Naive thymus-derived CD4-positive, alpha-beta T cell (primary cell): ENCODE measurements around the gene RAB42. TPM values are rescaled to one million over a fixed set of nuclear protein-coding genes. Genes with fewer than 3 reads are reported as not detected.
"Not testable (repeated sequence)": the region's sequence is repeated elsewhere in the genome, so short reads cannot be mapped to it uniquely, and the experiment has no call there.

Source experiments
- ATAC-seq: fragments of 150-1000 bp; cut with Tn5 transposase; 2 replicates; pipeline ENCODE4 v1.10.0; 2021; ENCODE audit warnings: mild to moderate bottlenecking, moderate library complexity
- CTCF ChIA-PET: fragments of 350-600 bp; sonication (Branson Sonifier 250); formaldehyde crosslinking; loops from one replicate; lab custom pipeline; 2021; ENCODE audit warnings: antibody characterized with exemption; lab: Charles Lee
- POLR2A ChIA-PET: fragments of 350-600 bp; sonication (Branson Sonifier 250); formaldehyde crosslinking; loops from one replicate; lab custom pipeline; 2021; ENCODE audit warnings: antibody characterized with exemption, inconsistent platforms; lab: Charles Lee
- DNase-seq, 9 donors: peaks; one replicate each; pipeline versions ENCODE4 v3.0.0 to v3.0.0-alpha.2; 2020 to 2022; ENCODE audit warnings: mixed read lengths in 1 of 9
- H3K27ac ChIP-seq: one replicate; pipeline ENCODE4 v1.7.0; 2013; ENCODE audit warnings: mild to moderate bottlenecking, low read depth, low read length, moderate library complexity
- H3K27me3 ChIP-seq, 2 donors: one replicate each; pipeline ENCODE4 v1.7.0; 2013; ENCODE audit warnings: low read length in 2 of 2, mild to moderate bottlenecking in 2 of 2, moderate library complexity in 2 of 2; ENCODE audit not compliant: control insufficient read depth in 2 of 2, insufficient read depth in 2 of 2
- H3K36me3 ChIP-seq, 3 experiments: 1 replicate in 2 of 3; 2 replicates in 1 of 3; pipeline ENCODE4 v1.7.0; 2013; ENCODE audit warnings: low read length in 3 of 3, mild to moderate bottlenecking in 3 of 3, moderate library complexity in 1 of 3; ENCODE audit not compliant: insufficient read depth in 3 of 3, control insufficient read depth in 2 of 3
- H3K4me1 ChIP-seq, 2 donors: one replicate each; pipeline ENCODE4 v1.7.0; 2013; ENCODE audit warnings: low read length in 2 of 2, mild to moderate bottlenecking in 2 of 2, moderate library complexity in 1 of 2; ENCODE audit not compliant: control insufficient read depth in 2 of 2, insufficient read depth in 2 of 2
- H3K4me3 ChIP-seq: 2 replicates; pipeline ENCODE4 v1.7.0; 2013; ENCODE audit warnings: mild to moderate bottlenecking, low read length
- H3K9me3 ChIP-seq, 3 experiments: 1 replicate in 2 of 3; 2 replicates in 1 of 3; pipeline ENCODE4 v1.7.0; 2013; ENCODE audit warnings: low read length in 3 of 3; ENCODE audit not compliant: control insufficient read depth in 2 of 3
- H3K27ac Mint-ChIP-seq, 9 donors: one replicate each; pipeline ENCODE4 v1.8.0; 2020 to 2022; ENCODE audit warnings: mixed read lengths in 9 of 9, mild to moderate bottlenecking in 8 of 9, moderate library complexity in 5 of 9, inconsistent platforms in 2 of 9
- H3K27me3 Mint-ChIP-seq, 5 donors: one replicate each; pipeline ENCODE4 v1.8.0; 2021 to 2022; ENCODE audit warnings: mixed read lengths in 5 of 5, mild to moderate bottlenecking in 1 of 5
- H3K36me3 Mint-ChIP-seq, 5 donors: one replicate each; pipeline ENCODE4 v1.8.0; 2020 to 2022; ENCODE audit warnings: mixed read lengths in 5 of 5, mild to moderate bottlenecking in 3 of 5, inconsistent platforms in 1 of 5
- H3K4me1 Mint-ChIP-seq, 7 donors: one replicate each; pipeline ENCODE4 v1.8.0; 2020 to 2022; ENCODE audit warnings: mixed read lengths in 7 of 7, mild to moderate bottlenecking in 3 of 7, inconsistent platforms in 1 of 7
- H3K4me3 Mint-ChIP-seq, 10 donors: one replicate each; pipeline ENCODE4 v1.8.0; 2020 to 2022; ENCODE audit warnings: mild to moderate bottlenecking in 10 of 10, mixed read lengths in 10 of 10, moderate library complexity in 6 of 10, inconsistent platforms in 2 of 10
- H3K9me3 Mint-ChIP-seq, 11 donors: one replicate each; pipeline ENCODE4 v1.8.0; 2020 to 2022; ENCODE audit warnings: mixed read lengths in 11 of 11, mild to moderate bottlenecking in 4 of 11, inconsistent platforms in 1 of 11, moderate library complexity in 1 of 11
- intact Hi-C, 2 donors: fragments of 100-400 bp; cut with micrococcal nuclease; formaldehyde crosslinking; loops; one replicate each; pipeline ENCODE4 v1.15.1; 2023
- polyA plus RNA-seq, 2 donors: library from polyadenylated mRNA; unstranded; fragments of 300-500 nt; fragmentation: Illumina TruSeq; gene quantifications; one replicate each; pipeline ENCODE4 v1.2.3, GENCODE V29; 2021
- total RNA-seq, 6 experiments: library from RNA in 5 of 6; stranded (reverse) in 5 of 6; gene quantifications; 1 replicate in 5 of 6; 2 replicates in 1 of 6; pipeline ENCODE4 v1.2.3 and lab custom pipeline; 2021 to 2026

The RAB42 gene
- total and polyA plus RNA-seq, 7 experiments from 2014 or later: 1.1 to 1.2 TPM; not detected in 5

GRCh38 chr1:28580722-28581530, 11.1 kb upstream of the RAB42 start:
- CTCF ChIA-PET: interaction anchor here (0.6 to 1.9 kb wide), 13 partner anchors 22 to 194 kb away, joined by 3 to 7 read pairs (median 3); partner anchors contain the start of genes RNU11 and YTHDF2
- no peaks in the 10 kb centered on the region for H3K27me3 ChIP-seq
- DNase-seq: peak in 7 of 9 donors; percentile 9 to 70 (median 66)
- peaks cover 0 to 32% (median 27%) of the 10 kb centered on the region in 5 donors for H3K36me3 Mint-ChIP-seq
- no peaks in the 10 kb centered on the region for H3K9me3 ChIP-seq
- H3K4me3 ChIP-seq: peak overlapping the region; percentile 93
- H3K27me3 Mint-ChIP-seq: no peaks in the 10 kb centered on the region
- peaks cover 0 to 4% (median 0%) of the 10 kb centered on the region in 11 donors for H3K9me3 Mint-ChIP-seq
- peak; percentile 75 for ATAC-seq
- H3K4me3 Mint-ChIP-seq: peak overlapping the region; percentile 94 to 99 (median 97)
- peak overlapping the region; percentile 86 to 96 (median 93) for H3K27ac Mint-ChIP-seq
- H3K4me1 ChIP-seq: peaks cover 20 to 23% of the 10 kb centered on the region in 2 donors
- intact Hi-C loops: loop anchor here (1.0 to 5.0 kb wide), 15 partner anchors 28 to 854 kb away; partner anchors contain the start of genes TAF12 (in 2 of the 2), TRNAU1AP (in 2 of the 2), FAM76A (in 1 of the 2) and MED18 (in 1 of the 2)
- peak overlapping the region; percentile 84 for H3K27ac ChIP-seq
- H3K4me1 Mint-ChIP-seq: peaks cover 22 to 48% (median 37%) of the 10 kb centered on the region in 7 donors
- POLR2A ChIA-PET: interaction anchor here (0.6 to 7.3 kb wide), 50 partner anchors 10 to 1883 kb away, joined by 3 to 109 read pairs (median 5); partner anchors contain the start of genes GMEB1, MED18, PHACTR4 and RAB42
- H3K36me3 ChIP-seq: peaks cover 11 to 38% (median 26%) of the 10 kb centered on the region in 3 experiments

GRCh38 chr1:28581531-28582247, 10.4 kb upstream of the RAB42 start:
- ATAC-seq (peak; percentile 95), DNase-seq (peak; percentile 85 to 96 (median 91))
- H3K4me3 Mint-ChIP-seq: peak overlapping the region; percentile 94 to 99 (median 97)
- H3K27ac Mint-ChIP-seq: peak overlapping the region; percentile 86 to 96 (median 93)
- H3K27me3 Mint-ChIP-seq: no peaks in the 10 kb centered on the region
- Histone ChIP-seq H3K27me3 (no peaks in the 10 kb centered on the region), H3K4me3 (peak overlapping the region; percentile 93), H3K27ac (peak overlapping the region; percentile 84), H3K4me1 (peaks cover 20 to 23% of the 10 kb centered on the region in 2 donors), H3K9me3 (no peaks in the 10 kb centered on the region), H3K36me3 (peaks cover 11 to 36% (median 26%) of the 10 kb centered on the region in 3 experiments)
- ChIA-PET POLR2A (interaction anchor here (0.6 to 7.3 kb wide), 51 partner anchors 10 to 1884 kb away, joined by 3 to 109 read pairs (median 5); partner anchors contain the start of genes EYA3, GMEB1, MED18 and PHACTR4), CTCF (interaction anchor here (0.8 to 1.9 kb wide), 10 partner anchors 21 to 193 kb away, joined by 3 to 7 read pairs (median 3); partner anchors contain the start of genes RNU11, TAF12 and YTHDF2)
- intact Hi-C loops: loop anchor here (1.0 to 5.0 kb wide), 19 partner anchors 28 to 854 kb away; partner anchors contain the start of genes TAF12 (in 2 of the 2), TRNAU1AP (in 2 of the 2), YTHDF2 (in 2 of the 2) and EYA3 (in 1 of the 2)
- peaks cover 22 to 48% (median 37%) of the 10 kb centered on the region in 7 donors for H3K4me1 Mint-ChIP-seq
- peaks cover 0 to 4% (median 0%) of the 10 kb centered on the region in 11 donors for H3K9me3 Mint-ChIP-seq
- H3K36me3 Mint-ChIP-seq: peaks cover 0 to 32% (median 27%) of the 10 kb centered on the region in 5 donors

GRCh38 chr1:28582248-28582615, 9.8 kb upstream of the RAB42 start:
- DNase-seq (peak in 2 of 9 donors; percentile 7 to 11), ATAC-seq (no peak)
- Mint-ChIP-seq H3K36me3 (peaks cover 0 to 29% (median 23%) of the 10 kb centered on the region in 5 donors), H3K27ac (peak overlapping the region; percentile 86 to 96 (median 90)), H3K4me3 (peak overlapping the region; percentile 94 to 99 (median 97)), H3K9me3 (peaks cover 0 to 4% (median 0%) of the 10 kb centered on the region in 11 donors), H3K4me1 (peaks cover 22 to 48% (median 37%) of the 10 kb centered on the region in 7 donors), H3K27me3 (no peaks in the 10 kb centered on the region)
- peaks cover 11 to 30% (median 23%) of the 10 kb centered on the region in 3 experiments for H3K36me3 ChIP-seq
- ChIA-PET CTCF (interaction anchor here (0.8 to 1.2 kb wide), 6 partner anchors 61 to 154 kb away, joined by 3 to 5 read pairs (median 3); partner anchors contain the start of genes RNU11, TAF12 and YTHDF2), POLR2A (interaction anchor here (0.6 to 7.3 kb wide), 35 partner anchors 9 to 634 kb away, joined by 3 to 109 read pairs (median 6); partner anchors contain the start of genes EYA3, GMEB1, MED18 and PHACTR4)
- intact Hi-C loops: loop anchor here (1.0 to 5.0 kb wide), 10 partner anchors 77 to 855 kb away; partner anchors contain the start of genes EYA3 (in 1 of the 2), FAM76A (in 1 of the 2), SRSF4 (in 1 of the 2) and YTHDF2 (in 1 of the 2)
- H3K27me3 ChIP-seq: no peaks in the 10 kb centered on the region
- peak overlapping the region; percentile 93 for H3K4me3 ChIP-seq
- H3K9me3 ChIP-seq: no peaks in the 10 kb centered on the region
- peak overlapping the region; percentile 84 for H3K27ac ChIP-seq
- H3K4me1 ChIP-seq: peaks cover 20 to 23% of the 10 kb centered on the region in 2 donors

- H3K27ac ChIP-seq, H3K4me1 ChIP-seq, H3K36me3 Mint-ChIP-seq, ATAC-seq, intact Hi-C loops, H3K9me3 Mint-ChIP-seq, H3K9me3 ChIP-seq, H3K27me3 Mint-ChIP-seq, H3K27ac Mint-ChIP-seq, CTCF ChIA-PET, DNase-seq, H3K4me3 Mint-ChIP-seq, H3K27me3 ChIP-seq, H3K36me3 ChIP-seq, H3K4me3 ChIP-seq: not testable (repeated sequence)
- H3K4me1 Mint-ChIP-seq: peaks cover 4 to 14% (median 13%) of the 10 kb centered on the region in 7 donors
- POLR2A ChIA-PET: interaction anchor here (1.2 kb wide), 1 partner anchor 11 kb away, joined by 3 read pairs; no protein-coding TSS in a partner anchor
Measured at GRCh38 chr1:28586585-28587391, 5.3 kb upstream of the RAB42 start.

GRCh38 chr1:28592321-28593071, 431 bp downstream of the RAB42 start:
- Histone ChIP-seq H3K4me1 (no peaks in the 10 kb centered on the region), H3K36me3 (no peaks in the 10 kb centered on the region), H3K4me3 (no peak overlapping the region), H3K27ac (peak overlapping the region; percentile 14), H3K27me3 (no peaks in the 10 kb centered on the region), H3K9me3 (no peaks in the 10 kb centered on the region)
- Mint-ChIP-seq H3K36me3 (peaks cover 0 to 4% (median 0%) of the 10 kb centered on the region in 5 donors), H3K4me1 (peaks cover 0 to 11% (median 4%) of the 10 kb centered on the region in 7 donors), H3K27ac (no peak overlapping the region), H3K27me3 (peaks cover 0 to 8% (median 5%) of the 10 kb centered on the region in 5 donors), H3K4me3 (peak overlapping the region; percentile 73 to 88 (median 81)), H3K9me3 (no peaks in the 10 kb centered on the region)
- DNase-seq (peak in 2 of 9 donors; percentile 11 to 49), ATAC-seq (peak; percentile 71)
- CTCF ChIA-PET: no interaction called here
- intact Hi-C loops: no loop called here
- POLR2A ChIA-PET: interaction anchor here (1.4 to 3.3 kb wide), 2 partner anchors 11 to 82 kb away, joined by 4 to 16 read pairs; no protein-coding TSS in a partner anchor
